OCI-LY7 (cell line): Measurements from ENCODE around the gene SORCS3.

Experiments used
- CTCF ChIP-seq: fragments of 200-600 bp; sonication (generic); conservative IDR thresholded peaks from 2 replicates; pipeline ENCODE4 v1.5.1; 2014; ENCODE audit warnings: mild to moderate bottlenecking, antibody characterized with exemption, low read length, moderate library complexity, mixed read lengths
- EZH2phosphoT487 ChIP-seq: fragments of 200-600 bp; sonication (generic); IDR thresholded peaks from 2 replicates; pipeline ENCODE4 v1.6.1; 2018; ENCODE audit warnings: low read depth, borderline replicate concordance, mild to moderate bottlenecking, mixed run types, antibody characterized with exemption, low read length, moderate library complexity, mixed read lengths

- TF ChIP-seq CTCF (no peak), EZH2phosphoT487 (no peak)
These were observed 252.6 kb downstream of the SORCS3 start for GRCh38 chr10:104893701-104894100.
